NCI-H146 (cell line): ENCODE data around the gene KISS1R.
A peak's percentile ranks its signal among the peaks of the same experiment; 100 is the strongest.
"Not testable (repeated sequence)": the region's sequence is repeated elsewhere in the genome, so short reads cannot be mapped to it uniquely, and the experiment has no call there.

Experiments
- DNase-seq: peaks from one replicate; lab custom pipeline; 2025; lab: John Stamatoyannopoulos, UW

Gene KISS1R

GRCh38 chr19:917323-918151, at the start of gene KISS1R:
Gene KISS1R (plus strand): TSS chr19:917333. CDS start chr19:917503, 170 bp downstream.
- peak; percentile 59 for DNase-seq

- no peak for DNase-seq
Observed at GRCh38 chr19:867855-868457, 49.2 kb upstream of the KISS1R start.

DNA sequence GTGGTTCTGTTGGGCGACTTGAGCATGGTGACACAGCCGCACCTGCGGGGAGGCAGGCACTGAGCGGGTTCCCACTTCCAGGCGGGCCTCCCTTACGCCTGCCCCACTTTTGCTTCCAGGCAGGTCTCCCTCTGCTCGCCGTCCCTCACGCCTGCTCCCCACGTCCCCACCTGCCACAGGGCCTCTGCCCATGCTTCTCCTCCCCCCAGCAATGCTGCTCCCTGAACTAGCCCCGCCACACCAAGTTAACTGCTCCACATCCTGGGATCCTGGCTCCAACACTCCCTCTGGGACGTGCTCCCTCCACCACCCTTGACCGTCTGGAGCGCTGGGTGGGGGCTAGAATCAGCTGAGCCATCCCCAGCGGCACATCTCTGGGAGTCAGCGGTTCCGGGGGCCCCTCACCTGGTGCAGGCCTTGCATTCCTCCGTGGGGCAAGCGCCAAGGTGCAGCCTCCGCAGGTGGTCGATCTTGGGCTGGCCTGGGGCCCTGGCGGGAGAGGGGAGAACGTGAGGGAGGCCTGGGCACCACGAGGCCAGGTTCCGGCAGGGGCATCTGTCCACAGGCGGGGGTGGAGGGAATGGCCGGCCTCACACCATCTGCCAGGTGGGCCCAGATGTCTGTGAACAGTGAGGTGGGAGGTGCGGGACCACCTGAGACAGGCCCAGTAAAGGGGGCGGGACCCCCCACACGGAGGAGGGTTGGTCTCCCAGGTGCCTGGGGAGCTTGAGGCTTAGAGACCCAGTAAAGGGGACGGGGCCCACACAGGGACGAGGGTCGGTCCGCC, 48.5 kb upstream of the KISS1R start:
- no peak for DNase-seq

DNA sequence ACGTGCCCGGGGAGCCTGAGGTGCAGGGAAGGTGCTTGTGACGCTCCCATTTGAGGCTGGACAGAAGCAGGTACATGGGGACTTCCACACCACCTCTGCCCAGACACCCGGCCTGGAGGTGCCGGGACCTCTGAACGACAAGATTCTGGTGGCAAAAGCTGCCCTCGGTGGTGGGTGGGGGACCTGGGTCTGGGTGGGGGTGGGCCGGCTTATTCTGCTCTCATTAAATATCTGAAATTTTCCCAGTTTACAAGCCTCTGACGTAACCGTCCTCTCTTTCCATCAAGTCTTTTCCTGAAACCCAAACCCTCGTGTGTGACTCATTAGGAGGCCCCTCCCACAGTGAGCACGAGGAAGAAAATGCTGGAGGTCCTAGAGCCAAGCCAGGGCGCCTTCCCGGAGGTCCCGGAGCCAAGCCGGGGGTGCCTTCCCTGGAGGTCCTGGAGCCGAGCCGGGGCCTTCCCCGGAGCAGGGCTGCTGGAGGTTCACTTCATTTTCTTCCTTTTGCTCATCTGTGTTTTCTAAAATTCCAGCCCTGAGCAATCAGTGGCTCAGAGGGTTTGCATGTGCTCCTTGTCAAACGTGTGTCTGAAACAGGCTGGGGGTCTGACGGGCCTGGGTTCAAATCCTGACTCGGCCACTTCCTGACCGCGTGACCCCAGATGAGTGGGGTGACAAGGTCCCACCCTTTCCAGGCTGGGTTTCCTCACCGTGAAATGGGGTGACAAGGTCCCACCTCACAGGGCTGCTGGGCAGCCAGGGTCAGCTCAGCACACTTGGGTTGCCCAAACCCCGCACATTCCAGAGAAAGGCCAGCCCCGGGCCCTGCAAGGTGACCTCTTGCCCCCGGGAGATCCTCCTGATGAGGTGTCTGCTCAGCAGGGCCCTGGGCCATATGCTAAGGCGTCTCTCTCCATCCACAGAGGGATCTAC, 47.6 kb upstream of the KISS1R start:
- DNase-seq = no peak

- no peak for DNase-seq
Observed at GRCh38 chr19:870314-870713, 46.8 kb upstream of the KISS1R start.

- no peak for DNase-seq
Observed at GRCh38 chr19:870963-871401, 46.2 kb upstream of the KISS1R start.

GRCh38 chr19:871446-872265, 45.5 kb upstream of the KISS1R start:
- no peak for DNase-seq

- no peak for DNase-seq
Observed at GRCh38 chr19:872266-872951, 44.7 kb upstream of the KISS1R start.

- DNase-seq = no peak
Observed at GRCh38 chr19:873084-873483, 44.0 kb upstream of the KISS1R start.

DNA sequence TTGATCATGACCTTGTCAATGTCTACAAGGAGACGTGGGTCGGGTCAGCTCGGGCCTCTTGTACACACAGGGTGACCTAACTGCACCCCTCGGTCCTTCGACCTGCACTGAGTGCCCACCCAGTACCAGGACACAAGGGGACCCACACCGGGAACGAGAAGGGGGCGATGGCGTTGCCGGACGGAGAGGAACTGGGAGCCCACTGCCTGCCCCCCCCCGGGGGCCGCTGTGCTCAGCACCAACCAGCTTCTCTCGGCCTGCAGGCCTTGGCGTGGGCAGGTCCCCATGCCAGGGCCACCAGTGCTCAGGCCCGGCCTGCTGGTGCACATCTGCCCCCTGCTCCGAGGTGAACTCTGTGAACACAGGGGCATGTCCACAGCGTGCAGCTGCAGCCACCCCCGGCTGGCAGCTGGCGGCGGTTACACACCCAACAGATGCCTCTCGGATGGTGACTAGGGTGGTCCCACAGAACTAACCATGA, 43.5 kb upstream of the KISS1R start:
- DNase-seq = no peak

DNA sequence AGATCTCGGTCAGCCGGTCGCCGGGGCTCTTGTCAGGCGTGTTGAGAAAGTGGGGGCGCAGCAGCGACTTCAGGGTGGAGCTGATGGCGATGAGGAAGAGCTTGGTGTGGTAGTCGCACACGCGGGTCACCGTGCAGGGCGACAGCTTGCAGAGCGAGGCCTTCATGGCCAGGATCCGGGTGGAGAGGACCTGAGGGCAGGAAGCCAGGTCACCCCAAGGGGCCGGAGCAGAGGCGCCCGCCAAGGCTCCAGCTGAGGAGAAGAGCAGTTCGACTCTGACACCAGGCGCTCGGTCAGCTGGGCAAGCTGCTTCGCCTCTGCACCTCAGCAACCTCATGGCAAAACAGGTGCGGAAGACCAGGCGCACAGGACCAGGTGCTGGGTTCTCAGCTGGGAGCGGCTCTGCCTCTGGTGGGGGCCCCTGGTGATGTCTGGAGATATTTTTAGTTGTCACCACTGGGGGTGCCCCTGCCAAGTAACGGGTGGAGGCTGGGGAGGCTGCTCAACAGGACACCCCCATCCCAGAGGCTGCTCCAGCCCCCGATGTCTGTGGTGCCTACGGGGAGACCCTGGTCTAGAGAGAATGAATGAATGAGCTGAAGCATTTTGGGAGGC, 41.8 kb upstream of the KISS1R start:
- DNase-seq = no peak

DNA sequence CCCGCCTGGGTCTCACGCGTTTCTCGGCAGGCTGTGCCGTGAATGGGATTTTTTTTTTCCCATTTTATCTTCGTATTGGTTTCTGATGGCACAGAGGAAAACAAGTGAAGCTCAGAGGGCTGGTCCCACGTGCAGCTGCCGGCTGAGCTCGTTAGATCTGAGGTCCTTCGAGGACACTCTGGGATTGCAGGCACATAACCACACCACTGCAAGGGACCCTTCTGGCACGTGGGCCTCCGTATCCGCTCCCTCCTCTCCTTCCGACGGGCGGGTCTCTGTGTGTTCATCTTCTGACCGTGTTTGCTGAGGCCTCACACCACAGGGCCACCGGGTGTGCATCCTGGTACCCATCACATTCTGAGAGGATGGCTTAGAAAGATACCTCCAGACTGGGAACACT, 41.0 kb upstream of the KISS1R start:
- no peak for DNase-seq

GRCh38 chr19:876780-877314, 40.3 kb upstream of the KISS1R start:
- DNase-seq = no peak

- DNase-seq = not testable (repeated sequence)
Observed at GRCh38 chr19:877992-878660, 39.0 kb upstream of the KISS1R start.

DNA sequence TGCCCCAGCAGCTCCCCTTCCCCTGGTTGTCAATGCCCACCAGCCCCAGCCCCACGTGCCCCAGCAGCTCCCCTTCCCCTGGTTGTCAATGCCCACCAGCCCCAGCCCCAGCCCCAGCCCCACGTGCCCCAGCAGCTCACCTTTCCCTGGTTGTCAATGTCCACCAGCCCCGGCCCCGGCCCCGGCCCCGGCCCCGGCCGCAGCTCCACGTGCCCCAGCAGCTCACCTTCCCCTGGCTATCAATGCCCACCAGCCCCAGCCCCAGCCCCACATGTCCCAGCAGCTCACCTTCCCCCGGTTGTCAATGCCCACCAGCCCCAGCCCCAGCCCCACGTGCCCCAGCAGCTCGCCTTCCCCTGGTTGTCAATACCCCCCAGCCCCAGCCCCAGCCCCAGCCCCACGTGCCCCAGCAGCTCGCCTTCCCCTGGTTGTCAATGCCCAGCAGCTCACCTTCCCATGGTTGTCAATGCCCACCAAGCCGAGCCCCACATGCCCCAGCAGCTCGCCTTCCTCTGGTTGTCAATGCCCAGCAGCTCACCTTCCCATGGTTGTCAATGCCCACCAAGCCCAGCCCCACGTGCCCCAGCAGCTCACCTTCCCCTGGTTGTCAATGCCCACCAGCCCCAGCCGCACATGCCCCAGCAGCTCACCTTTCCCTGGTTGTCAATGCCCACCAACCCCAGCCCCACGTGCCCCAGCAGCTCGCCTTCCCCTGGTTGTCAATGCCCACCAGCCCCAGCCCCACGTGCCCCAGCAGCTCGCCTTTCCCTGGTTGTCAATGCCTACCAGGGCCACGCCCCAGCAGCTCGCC, 38.2 kb upstream of the KISS1R start:
- DNase-seq = not testable (repeated sequence)

GRCh38 chr19:879711-880438, 37.3 kb upstream of the KISS1R start:
- DNase-seq = no peak
